Brain pericyte (primary cell): ENCODE data around the gene ZNF160.
"Not testable (repeated sequence)": the region's sequence is repeated elsewhere in the genome, so short reads cannot be mapped to it uniquely, and the experiment has no call there.

Source experiments
- DNase-seq: peaks from one replicate; pipeline ENCODE4 v3.0.0-alpha.2; 2012; ENCODE audit warnings: low read depth, low spot score

ZNF160 gene

DNA sequence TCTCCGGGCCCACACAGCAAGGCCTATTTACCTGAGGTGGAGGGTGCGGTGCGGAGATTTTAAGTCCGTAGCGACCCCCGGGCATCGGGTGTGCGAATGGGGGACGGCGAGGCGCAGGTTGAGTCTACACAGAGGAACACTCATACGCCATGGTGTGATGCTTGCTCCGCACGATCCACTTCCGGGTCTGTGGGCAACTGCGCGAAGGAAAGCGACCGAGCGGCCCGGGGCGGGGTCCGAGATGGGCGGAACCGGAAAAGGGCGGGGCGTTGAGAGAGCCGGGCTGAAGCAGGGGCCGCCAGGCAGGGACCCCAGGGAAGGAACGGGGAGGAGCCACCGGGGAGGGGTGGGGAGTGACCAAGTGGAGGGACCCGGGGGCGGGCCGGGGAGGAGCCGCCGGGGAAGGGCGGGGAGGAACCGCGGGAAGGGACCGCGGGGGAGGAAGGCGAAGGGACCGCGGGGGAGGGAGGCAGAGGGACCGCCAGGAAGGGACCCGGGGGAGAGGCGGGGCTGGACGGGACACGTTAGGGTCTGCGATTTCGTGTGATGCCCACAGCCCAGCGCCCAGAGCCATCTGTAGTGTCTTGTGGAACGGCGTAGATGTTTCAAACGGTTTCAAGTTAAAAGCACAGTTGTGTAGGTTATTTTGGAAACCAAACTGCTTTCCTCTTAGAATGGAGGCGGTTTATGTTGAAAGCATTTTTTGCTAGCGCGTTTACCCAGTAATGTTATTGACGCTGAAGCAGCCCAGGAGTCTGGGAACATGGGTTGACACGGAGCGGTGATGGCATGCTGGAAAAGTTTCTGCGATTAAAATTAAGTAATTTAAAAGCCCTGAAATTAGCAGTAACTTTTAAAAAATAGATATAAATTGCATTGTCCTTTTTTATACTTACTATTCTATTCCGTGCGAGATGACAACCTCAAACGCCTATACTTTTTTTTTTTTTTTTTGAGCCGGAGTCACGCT lies at the start of gene ZNF160:
Gene ZNF160 (minus strand): TSS at position 189 of the 970 bp plus-strand sequence. CDS start 17,146 bp downstream, outside the sequence.
- peak; percentile 88 for DNase-seq

GRCh38 chr19:53147645-53148044 lies 44.4 kb upstream of the ZNF160 start:
- DNase-seq, result no peak

DNA sequence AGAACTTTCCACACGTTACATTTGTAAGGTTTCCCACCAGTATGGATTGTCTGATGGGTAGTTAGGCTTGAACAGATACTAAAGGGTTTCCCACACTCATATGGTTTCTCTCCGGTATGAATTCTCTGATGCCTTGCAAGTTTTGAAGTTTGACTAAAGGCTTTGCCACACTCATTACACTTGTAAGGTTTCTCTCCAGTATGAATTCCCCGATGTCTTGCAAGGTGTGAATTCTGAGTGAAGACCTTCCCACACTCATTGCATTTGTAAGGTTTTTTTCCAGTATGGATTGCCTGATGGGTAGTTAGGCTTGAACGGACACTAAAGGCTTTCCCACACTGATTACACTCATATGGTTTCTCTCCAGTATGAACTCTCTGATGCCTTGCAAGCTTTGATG lies 37.1 kb upstream of the ZNF160 start:
- no peak for DNase-seq

DNA sequence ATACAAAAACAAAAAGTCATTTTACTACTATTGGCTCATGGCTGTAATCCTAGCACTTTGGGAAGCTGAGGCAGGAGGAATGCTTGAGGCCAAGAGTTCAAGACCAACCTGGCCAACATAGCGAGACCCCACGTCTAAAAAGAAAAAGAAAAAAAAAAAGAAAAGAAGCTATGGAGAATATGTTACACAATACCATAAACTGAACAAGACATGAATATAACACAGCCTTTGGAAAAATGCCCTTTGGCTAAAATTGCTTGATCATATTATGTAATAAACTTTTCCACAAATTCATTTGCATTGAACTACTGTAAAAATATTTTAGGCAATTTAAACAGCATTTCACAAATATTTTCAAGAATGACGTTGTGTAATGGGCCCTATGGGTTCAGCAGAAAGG lies 33.2 kb upstream of the ZNF160 start:
- DNase-seq, result no peak

DNA sequence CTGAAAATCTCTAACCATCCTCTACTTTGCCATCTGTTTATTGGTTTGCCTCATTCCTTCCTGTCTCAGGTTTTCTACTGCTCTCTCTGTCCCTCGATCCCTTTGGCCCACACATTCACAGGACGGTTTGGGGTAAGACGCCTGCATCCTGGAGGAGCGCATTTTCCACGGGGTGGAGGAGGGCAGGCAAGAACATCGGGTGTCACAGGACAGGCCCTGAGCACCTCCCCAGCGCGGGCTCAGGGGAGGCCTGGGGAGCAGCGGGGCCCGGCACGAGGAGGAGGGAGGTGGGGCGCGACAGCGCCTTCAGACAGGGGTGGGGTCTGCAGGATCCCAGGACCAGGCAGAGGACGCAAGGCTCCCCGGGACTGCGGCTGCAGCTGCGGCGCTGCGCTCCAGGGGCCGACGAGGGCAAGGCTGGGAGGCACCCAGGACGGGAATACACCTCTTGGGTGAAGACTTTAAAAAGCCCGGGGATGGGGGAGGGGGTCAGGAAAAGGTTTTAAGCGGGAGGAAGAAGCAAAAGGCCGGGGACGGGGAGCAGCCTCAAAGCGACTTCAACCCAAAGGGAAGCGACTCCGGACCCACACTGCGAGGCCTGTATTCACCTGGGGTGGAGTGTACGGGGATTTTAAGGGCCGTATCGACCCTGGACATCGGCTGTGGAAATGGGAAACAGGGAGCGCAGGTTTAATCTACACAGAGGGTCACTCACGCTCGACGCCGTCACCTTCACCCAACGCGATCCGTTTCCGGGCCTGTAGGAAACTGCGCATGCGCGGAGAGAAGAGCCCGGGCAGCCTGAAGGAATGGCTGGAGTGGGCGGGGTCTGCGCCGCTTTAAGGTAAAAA lies 29.1 kb upstream of the ZNF160 start, which contains the start of gene ZNF415:
Gene ZNF415 (minus strand): TSS at position 770 of the 851 bp plus-strand sequence. CDS start 10,234 bp downstream, outside the sequence.
- DNase-seq, result peak; percentile 11

- DNase-seq, result no peak
Measured at GRCh38 chr19:53131727-53132126, 28.5 kb upstream of the ZNF160 start.

- no peak for DNase-seq
Measured at GRCh38 chr19:53131085-53131590, 27.9 kb upstream of the ZNF160 start.

DNA sequence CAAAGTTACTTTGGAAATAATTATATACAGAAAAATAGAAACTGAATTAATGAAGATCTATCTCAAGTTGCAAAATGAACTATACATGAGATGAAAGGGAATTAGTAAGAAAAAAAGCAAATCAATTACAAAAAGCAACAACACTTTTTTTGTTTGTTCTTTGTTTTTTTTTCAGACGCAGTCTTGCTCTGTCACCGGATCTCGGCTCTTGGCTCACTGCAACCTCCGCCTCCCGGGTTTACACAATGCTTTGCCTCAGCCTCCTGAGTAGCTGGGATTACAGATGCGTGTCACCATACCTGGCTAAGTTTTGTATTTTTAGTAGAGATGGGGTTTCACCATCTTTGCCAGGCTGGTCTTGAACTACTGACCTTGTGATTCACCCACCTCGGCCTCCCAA lies 27.3 kb upstream of the ZNF160 start:
- DNase-seq, result no peak

DNA sequence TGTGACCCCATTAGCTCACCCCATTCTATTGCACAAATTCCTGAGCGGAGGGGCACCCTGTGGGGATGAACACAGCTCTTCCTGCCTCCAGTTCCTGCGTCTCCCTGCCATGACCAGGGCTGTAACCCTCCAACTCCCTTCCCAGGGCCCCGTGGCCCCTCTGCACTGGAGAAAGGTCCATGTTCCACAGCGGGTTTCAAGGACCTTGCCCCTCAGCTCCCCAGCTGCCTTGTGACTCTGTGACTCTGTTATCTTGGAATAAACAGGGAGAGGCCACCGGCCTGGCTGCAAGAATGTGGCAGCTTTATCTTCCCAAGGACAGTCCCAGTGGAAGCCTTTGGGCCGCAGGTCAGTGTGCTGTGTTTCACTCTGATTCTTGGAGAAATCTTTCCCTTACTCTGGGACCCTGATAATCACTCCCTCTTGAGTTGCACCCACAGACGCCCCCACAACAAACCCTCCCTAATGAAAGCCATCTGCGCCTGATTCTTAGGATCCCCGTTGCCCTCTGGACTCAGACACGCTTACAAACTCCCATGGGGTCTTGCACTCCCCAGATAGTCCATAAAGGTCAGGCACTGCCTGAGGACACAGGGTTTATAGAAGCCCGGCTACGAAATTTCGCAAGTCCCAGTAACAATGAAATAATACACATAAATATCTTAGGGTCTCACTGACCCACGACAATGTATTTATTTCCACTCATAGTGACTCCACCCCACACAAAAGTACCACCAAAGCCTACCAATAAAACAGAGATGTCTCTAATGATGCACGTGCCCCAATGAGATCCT lies 23.7 kb upstream of the ZNF160 start:
- not testable (repeated sequence) for DNase-seq

GRCh38 chr19:53123400-53123799 lies 20.2 kb upstream of the ZNF160 start:
- no peak for DNase-seq

GRCh38 chr19:53112286-53112685 lies 9.1 kb upstream of the ZNF160 start:
- DNase-seq, result no peak

GRCh38 chr19:53109527-53109926 lies 6.3 kb upstream of the ZNF160 start:
- no peak for DNase-seq

- DNase-seq, result no peak
Measured at GRCh38 chr19:53102756-53103233, 427 bp downstream of the ZNF160 start.

GRCh38 chr19:53102206-53102755 lies 941 bp downstream of the ZNF160 start:
- DNase-seq, result no peak

GRCh38 chr19:53101518-53101917 lies 1.7 kb downstream of the ZNF160 start:
- no peak for DNase-seq

DNA sequence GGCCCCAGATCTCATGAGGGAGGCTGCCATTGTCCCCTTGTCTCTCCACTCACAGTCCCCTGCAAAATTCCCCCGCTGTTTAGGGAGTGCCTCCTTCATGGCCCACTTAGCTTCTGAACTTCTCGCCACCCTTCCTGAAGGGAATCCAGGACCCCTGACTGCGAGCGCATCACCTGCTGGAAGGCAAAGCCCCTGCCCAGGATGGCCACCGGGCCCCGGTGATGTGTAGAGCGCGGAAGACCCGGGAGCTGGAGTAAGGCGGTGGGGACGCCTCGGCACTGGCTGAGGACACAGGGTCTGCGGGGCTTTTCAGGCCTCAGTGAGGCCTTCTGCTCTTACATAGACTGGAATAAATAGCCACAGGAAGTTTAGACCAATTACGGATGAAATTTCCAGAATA lies 4.7 kb downstream of the ZNF160 start:
- DNase-seq, result not testable (repeated sequence)

- not testable (repeated sequence) for DNase-seq
Measured at GRCh38 chr19:53096982-53097690, 6.1 kb downstream of the ZNF160 start.

- not testable (repeated sequence) for DNase-seq
Measured at GRCh38 chr19:53096579-53096978, 6.6 kb downstream of the ZNF160 start.

DNA sequence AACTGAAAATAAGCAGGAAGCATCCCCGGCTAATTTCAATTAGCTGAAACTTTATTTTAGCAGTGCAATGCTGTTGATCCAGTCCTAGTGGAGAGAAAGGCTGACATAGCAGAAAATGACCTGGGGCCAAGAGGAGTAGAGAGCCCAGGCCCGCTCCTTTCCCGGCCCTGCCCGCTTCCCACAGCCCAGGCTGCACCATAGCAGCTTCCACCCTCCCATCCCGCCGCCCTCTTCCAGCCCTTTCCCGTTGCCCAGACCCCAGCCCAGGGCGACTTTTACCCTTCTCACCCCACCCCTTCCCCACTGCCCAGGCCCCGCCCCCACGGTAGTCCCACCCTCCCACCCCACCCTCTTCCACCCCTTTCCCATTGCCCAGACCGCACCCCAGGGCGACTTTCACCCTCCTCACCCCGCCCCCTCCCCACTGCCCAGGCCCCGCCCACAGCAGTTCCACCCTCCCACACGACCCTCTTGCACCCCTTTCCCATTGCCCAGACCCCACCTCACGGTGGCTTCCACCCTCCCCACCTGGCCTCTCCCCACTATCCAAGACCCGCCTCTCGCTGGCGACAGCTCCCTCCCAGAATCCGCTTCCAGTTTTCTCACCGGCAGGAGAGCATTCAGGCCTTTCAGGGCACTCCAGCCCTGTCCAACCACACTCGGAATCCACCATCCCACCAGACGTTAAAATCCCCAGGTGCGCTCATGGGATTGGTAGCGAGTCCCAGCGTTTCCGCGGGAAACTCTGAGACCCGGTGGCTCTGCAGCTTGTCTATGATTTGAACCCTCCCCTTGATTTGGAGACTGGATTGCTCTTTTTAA lies 8.3 kb downstream of the ZNF160 start:
- DNase-seq, result no peak
